Stomach (tissue), 4 donors: Measurements from ENCODE around the gene CCR1.

Experiments
- POLR2A ChIP-seq, 4 donors: fragments of 450-650 bp; IDR thresholded peaks; one replicate each; pipeline ENCODE4 v1.6.1; 2016; ENCODE audit warnings: antibody characterized with exemption in 4 of 4, control low read depth in 2 of 4, mild to moderate bottlenecking in 1 of 4, moderate library complexity in 1 of 4
- POLR2AphosphoS5 ChIP-seq, 3 donors: sonication (generic); formaldehyde crosslinking; IDR thresholded peaks; one replicate each; pipeline ENCODE4 v1.6.1; 2016; ENCODE audit warnings: antibody characterized with exemption in 3 of 3
- TF ChIP-seq, protein P1 (sequence below), 7 experiments: fragments of 450-650 bp in 4 of 7; fragments of 200-600 bp in 3 of 7; sonication (generic) in 3 of 7; IDR thresholded peaks; one replicate each; pipeline ENCODE4 v1.5.1; 2016 to 2019; ENCODE audit warnings: antibody characterized with exemption in 7 of 7, control low read depth in 2 of 7, mild to moderate bottlenecking in 1 of 7

DNA sequence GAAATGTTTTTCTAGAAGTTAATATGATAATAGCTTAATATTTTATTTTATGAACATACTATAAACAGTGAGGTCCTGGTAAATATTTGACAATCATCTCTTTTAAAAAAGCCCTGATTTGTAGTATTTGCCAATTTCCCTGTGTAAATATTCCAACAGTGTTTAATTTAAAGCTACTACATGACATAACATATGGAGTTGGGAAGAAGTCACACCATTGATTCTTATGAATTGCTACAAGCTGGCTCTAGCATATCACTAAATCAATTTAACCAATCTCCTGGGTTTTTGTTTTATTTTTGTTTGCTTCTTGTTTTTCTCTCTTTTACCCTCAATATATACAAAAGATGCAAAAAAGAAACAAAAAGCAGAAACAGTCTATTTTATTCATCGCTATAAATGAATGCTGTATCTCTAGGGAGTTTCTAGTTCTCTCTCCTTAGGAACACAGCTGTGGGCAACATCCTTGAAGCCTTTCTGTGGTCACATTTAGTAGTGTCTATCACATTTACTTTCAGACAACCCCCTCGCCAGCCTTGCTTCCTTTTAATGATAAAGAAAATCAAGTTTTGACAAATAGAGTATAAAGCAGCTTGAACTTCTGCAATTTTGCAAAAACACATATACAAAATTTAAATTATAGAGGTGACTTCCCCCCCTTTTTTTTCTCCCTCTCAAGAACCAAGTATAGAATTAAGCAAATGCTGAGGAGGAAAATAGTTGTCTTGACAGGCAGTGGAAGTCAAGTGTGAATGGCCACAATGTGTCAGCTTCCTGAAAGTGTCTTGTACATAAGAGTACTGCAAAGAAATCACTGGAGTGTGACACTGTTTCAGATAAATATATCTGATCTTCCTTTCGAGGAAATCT, 21.4 kb downstream of the CCR1 start:
- TF ChIP-seq, protein P1, sequence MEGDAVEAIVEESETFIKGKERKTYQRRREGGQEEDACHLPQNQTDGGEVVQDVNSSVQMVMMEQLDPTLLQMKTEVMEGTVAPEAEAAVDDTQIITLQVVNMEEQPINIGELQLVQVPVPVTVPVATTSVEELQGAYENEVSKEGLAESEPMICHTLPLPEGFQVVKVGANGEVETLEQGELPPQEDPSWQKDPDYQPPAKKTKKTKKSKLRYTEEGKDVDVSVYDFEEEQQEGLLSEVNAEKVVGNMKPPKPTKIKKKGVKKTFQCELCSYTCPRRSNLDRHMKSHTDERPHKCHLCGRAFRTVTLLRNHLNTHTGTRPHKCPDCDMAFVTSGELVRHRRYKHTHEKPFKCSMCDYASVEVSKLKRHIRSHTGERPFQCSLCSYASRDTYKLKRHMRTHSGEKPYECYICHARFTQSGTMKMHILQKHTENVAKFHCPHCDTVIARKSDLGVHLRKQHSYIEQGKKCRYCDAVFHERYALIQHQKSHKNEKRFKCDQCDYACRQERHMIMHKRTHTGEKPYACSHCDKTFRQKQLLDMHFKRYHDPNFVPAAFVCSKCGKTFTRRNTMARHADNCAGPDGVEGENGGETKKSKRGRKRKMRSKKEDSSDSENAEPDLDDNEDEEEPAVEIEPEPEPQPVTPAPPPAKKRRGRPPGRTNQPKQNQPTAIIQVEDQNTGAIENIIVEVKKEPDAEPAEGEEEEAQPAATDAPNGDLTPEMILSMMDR (IDR thresholded peaks at IDR 0.05): no peak
- TF ChIP-seq POLR2AphosphoS5 (IDR thresholded peaks at IDR 0.05): no peak
- no peak for TF ChIP-seq POLR2A (IDR thresholded peaks at IDR 0.05)
